Right atrium auricular region (tissue), 2 donors: ENCODE results near the gene DNAJC7. TPM values are rescaled to one million over a fixed set of nuclear protein-coding genes. Genes with fewer than 3 reads are reported as not detected.

Experiments
- DNase-seq: peaks from one replicate; pipeline ENCODE4 v3.0.0-alpha.2; 2019; ENCODE audit warnings: low spot score
- H3K27ac ChIP-seq, 2 donors: fragments of 200-600 bp; sonication (generic); 1 replicate in 1 of 2; 2 replicates in 1 of 2; pipeline ENCODE4 v1.5.1; 2016 to 2019
- H3K27me3 ChIP-seq, 2 donors: fragments of 200-600 bp; sonication (generic); one replicate each; pipeline versions ENCODE4 v1.5.1 to v1.6.0; 2017 to 2019
- H3K36me3 ChIP-seq: fragments of 200-600 bp; sonication (generic); one replicate; pipeline ENCODE4 v1.5.1; 2016
- H3K4me1 ChIP-seq, 2 donors: fragments of 200-600 bp; sonication (generic); one replicate each; pipeline versions ENCODE4 v1.5.1 to v1.6.0; 2017 to 2019
- H3K4me3 ChIP-seq, 2 donors: fragments of 200-600 bp; sonication (generic); 1 replicate in 1 of 2; 2 replicates in 1 of 2; pipeline ENCODE4 v1.5.1; 2017 to 2019; ENCODE audit warnings: mild to moderate bottlenecking in 1 of 2, moderate library complexity in 1 of 2
- H3K9me3 ChIP-seq, 2 donors: fragments of 200-600 bp; sonication (generic); one replicate each; pipeline ENCODE4 v1.5.1; 2019
- CTCF ChIP-seq, 2 donors: fragments of 200-600 bp; sonication (generic); IDR thresholded peaks; one replicate each; pipeline ENCODE4 v1.5.1; 2019; ENCODE audit warnings: antibody characterized with exemption in 2 of 2
- total RNA-seq, 2 donors: library from RNA; depleted of rRNA; stranded (reverse); fragments of >200 nt; gene quantifications; one replicate each; pipeline ENCODE4 v1.1.0, GENCODE V29; 2016

DNAJC7 gene
- total RNA-seq, 2 donors from 2014 or later, result 42.7 to 47.1 TPM

- no peak for DNase-seq
- H3K4me3 ChIP-seq, result peak overlapping the region; percentile 59 to 72
- no peak for TF ChIP-seq CTCF (IDR thresholded peaks at IDR 0.05)
- H3K4me1 ChIP-seq, result peaks cover 0 to 12% of the 10 kb centered on the region in 2 donors
- H3K9me3 ChIP-seq, result no peaks in the 10 kb centered on the region
- peak overlapping the region in 1 of 2 donors; percentile 51 for H3K27ac ChIP-seq
- H3K36me3 ChIP-seq, result no peaks in the 10 kb centered on the region
- H3K27me3 ChIP-seq, result peaks cover 0 to 8% of the 10 kb centered on the region in 2 donors
Observed at GRCh38 chr17:42049834-42050392, 32.7 kb upstream of the DNAJC7 start.

GRCh38 chr17:42047343-42047742 is 30.1 kb upstream of the DNAJC7 start:
- no peaks in the 10 kb centered on the region for H3K9me3 ChIP-seq
- no peak overlapping the region for H3K4me3 ChIP-seq
- H3K4me1 ChIP-seq, result peaks cover 0 to 12% of the 10 kb centered on the region in 2 donors
- no peak for TF ChIP-seq CTCF (IDR thresholded peaks at IDR 0.05)
- H3K36me3 ChIP-seq, result no peaks in the 10 kb centered on the region
- H3K27me3 ChIP-seq, result no peaks in the 10 kb centered on the region
- no peak for DNase-seq
- no peak overlapping the region for H3K27ac ChIP-seq

GRCh38 chr17:42045719-42046118 is 28.5 kb upstream of the DNAJC7 start:
- no peak for DNase-seq
- H3K4me3 ChIP-seq, result no peak overlapping the region
- H3K27me3 ChIP-seq, result no peaks in the 10 kb centered on the region
- H3K4me1 ChIP-seq, result peaks cover 0 to 9% of the 10 kb centered on the region in 2 donors
- no peaks in the 10 kb centered on the region for H3K9me3 ChIP-seq
- no peaks in the 10 kb centered on the region for H3K36me3 ChIP-seq
- no peak overlapping the region for H3K27ac ChIP-seq
- TF ChIP-seq CTCF (IDR thresholded peaks at IDR 0.05), result no peak

GRCh38 chr17:42042598-42043319 is 25.5 kb upstream of the DNAJC7 start:
- Histone ChIP-seq H3K27me3 (no peaks in the 10 kb centered on the region), H3K9me3 (no peaks in the 10 kb centered on the region), H3K4me3 (no peak overlapping the region), H3K36me3 (no peaks in the 10 kb centered on the region), H3K4me1 (peaks cover 0 to 10% of the 10 kb centered on the region in 2 donors), H3K27ac (no peak overlapping the region)
- DNase-seq, result no peak
- no peak for TF ChIP-seq CTCF (IDR thresholded peaks at IDR 0.05)

- Histone ChIP-seq H3K4me3 (no peak overlapping the region), H3K27me3 (no peaks in the 10 kb centered on the region), H3K27ac (no peak overlapping the region), H3K4me1 (peaks cover 0 to 10% of the 10 kb centered on the region in 2 donors), H3K9me3 (no peaks in the 10 kb centered on the region), H3K36me3 (no peaks in the 10 kb centered on the region)
- no peak for TF ChIP-seq CTCF (IDR thresholded peaks at IDR 0.05)
- DNase-seq, result no peak
Observed at GRCh38 chr17:42041619-42042018, 24.4 kb upstream of the DNAJC7 start.
